ENCODE results near the gene SYNJ2BP.

DNA sequence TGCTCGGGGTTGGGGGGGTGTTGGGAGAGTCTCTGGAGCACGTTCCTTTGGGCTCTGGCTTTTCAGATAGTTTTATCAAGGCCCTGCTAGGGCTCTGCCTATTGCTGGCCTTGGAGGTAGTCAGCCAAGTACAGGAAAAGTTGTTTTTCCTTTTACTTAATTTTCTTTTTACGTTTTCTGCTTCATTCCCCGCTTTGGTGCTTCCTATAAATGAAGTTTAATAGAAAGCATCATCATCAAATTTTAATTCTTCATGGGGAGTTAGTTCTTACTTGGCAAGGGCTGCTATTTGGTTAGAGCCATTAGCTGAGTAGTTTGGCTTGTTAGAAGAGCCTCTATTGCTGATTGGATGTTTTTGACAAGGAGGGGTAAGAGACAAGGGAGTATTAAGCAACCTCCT, 20.0 kb upstream of the SYNJ2BP start:
- TF ChIP-seq, protein P1, sequence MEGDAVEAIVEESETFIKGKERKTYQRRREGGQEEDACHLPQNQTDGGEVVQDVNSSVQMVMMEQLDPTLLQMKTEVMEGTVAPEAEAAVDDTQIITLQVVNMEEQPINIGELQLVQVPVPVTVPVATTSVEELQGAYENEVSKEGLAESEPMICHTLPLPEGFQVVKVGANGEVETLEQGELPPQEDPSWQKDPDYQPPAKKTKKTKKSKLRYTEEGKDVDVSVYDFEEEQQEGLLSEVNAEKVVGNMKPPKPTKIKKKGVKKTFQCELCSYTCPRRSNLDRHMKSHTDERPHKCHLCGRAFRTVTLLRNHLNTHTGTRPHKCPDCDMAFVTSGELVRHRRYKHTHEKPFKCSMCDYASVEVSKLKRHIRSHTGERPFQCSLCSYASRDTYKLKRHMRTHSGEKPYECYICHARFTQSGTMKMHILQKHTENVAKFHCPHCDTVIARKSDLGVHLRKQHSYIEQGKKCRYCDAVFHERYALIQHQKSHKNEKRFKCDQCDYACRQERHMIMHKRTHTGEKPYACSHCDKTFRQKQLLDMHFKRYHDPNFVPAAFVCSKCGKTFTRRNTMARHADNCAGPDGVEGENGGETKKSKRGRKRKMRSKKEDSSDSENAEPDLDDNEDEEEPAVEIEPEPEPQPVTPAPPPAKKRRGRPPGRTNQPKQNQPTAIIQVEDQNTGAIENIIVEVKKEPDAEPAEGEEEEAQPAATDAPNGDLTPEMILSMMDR (IDR thresholded peaks at IDR 0.05), result no peak
- no peak for TF ChIP-seq POLR2AphosphoS5 (IDR thresholded peaks at IDR 0.05; ENCODE audit: low read depth, low read length)
- no peak for TF ChIP-seq SIN3A (IDR thresholded peaks at IDR 0.05; ENCODE audit: borderline replicate concordance, insufficient read depth, low read depth, low read length)

Data from Panc1 (cell line).